HEK293 (cell line): Measurements from ENCODE around the gene TNFRSF8.
A peak's percentile ranks its signal among the peaks of the same experiment; 100 is the strongest.

Source experiments
- CTCF ChIA-PET: fragments of 350-600 bp; formaldehyde crosslinking; extraction: SDS; loops from one replicate; lab custom pipeline; 2021; ENCODE audit warnings: antibody characterized with exemption; lab: Yijun Ruan, JAX
- POLR2A ChIA-PET: fragments of 300-600 bp; formaldehyde crosslinking; extraction: SDS; loops from one replicate; lab custom pipeline; 2020; ENCODE audit warnings: antibody characterized with exemption, inconsistent platforms; lab: Yijun Ruan, JAX
- H3K27ac ChIP-seq: fragments of 200-500 bp; sonication (Bioruptor generic); 2 replicates; pipeline ENCODE4 v1.5.1; 2014; ENCODE audit warnings: low read depth, low read length, control low read depth, inconsistent platforms; ENCODE audit errors: extremely low read depth
- H3K36me3 ChIP-seq, 2 experiments: fragments of 200-500 bp in 1 of 2; sonication (Bioruptor generic) in 1 of 2; 1 replicate in 1 of 2; 2 replicates in 1 of 2; pipeline ENCODE4 v1.5.1; 2014 to 2017; ENCODE audit warnings: inconsistent platforms in 2 of 2, low read length in 2 of 2; ENCODE audit not compliant: control insufficient read depth in 2 of 2, insufficient read depth in 1 of 2
- H3K4me1 ChIP-seq: fragments of 200-500 bp; sonication (Bioruptor generic); 2 replicates; pipeline ENCODE4 v1.5.1; 2014; ENCODE audit warnings: mild to moderate bottlenecking, low read length, inconsistent platforms; ENCODE audit not compliant: control insufficient read depth, insufficient read depth
- H3K4me3 ChIP-seq: 2 replicates; pipeline ENCODE4 v1.5.1; 2011; ENCODE audit warnings: low read depth, mild to moderate bottlenecking, control low read depth, low read length, moderate library complexity
- H3K9me3 ChIP-seq: fragments of 200-500 bp; sonication (Bioruptor generic); 2 replicates; pipeline ENCODE4 v1.5.1; 2014; ENCODE audit warnings: low read depth, low read length, inconsistent platforms; ENCODE audit not compliant: control insufficient read depth, insufficient read depth
- BCL11A ChIP-seq: fragments of 450-650 bp; formaldehyde crosslinking; IDR thresholded peaks from 2 replicates; pipeline ENCODE4 v1.5.1; 2016; ENCODE audit warnings: low read depth, missing biosample characterization, missing genetic modification characterization
- KLF9 ChIP-seq: fragments of 450-650 bp; formaldehyde crosslinking; IDR thresholded peaks from 2 replicates; pipeline ENCODE4 v1.5.1; 2016; ENCODE audit warnings: missing biosample characterization, missing genetic modification characterization, low read depth
- MYNN ChIP-seq: fragments of 450-650 bp; formaldehyde crosslinking; IDR thresholded peaks from 2 replicates; pipeline ENCODE4 v1.5.1; 2016; ENCODE audit warnings: missing biosample characterization, missing genetic modification characterization, borderline replicate concordance
- OSR2 ChIP-seq: fragments of 450-650 bp; formaldehyde crosslinking; IDR thresholded peaks from 2 replicates; pipeline ENCODE4 v1.5.1; 2016; ENCODE audit warnings: missing biosample characterization, missing genetic modification characterization
- RBAK ChIP-seq: fragments of 450-650 bp; formaldehyde crosslinking; IDR thresholded peaks from 2 replicates; pipeline ENCODE4 v1.5.1; 2016; ENCODE audit warnings: missing biosample characterization, missing genetic modification characterization
- REST ChIP-seq: fragments of 450-650 bp; formaldehyde crosslinking; IDR thresholded peaks from 2 replicates; pipeline ENCODE4 v1.5.1; 2016; ENCODE audit warnings: missing biosample characterization, missing genetic modification characterization
- ZFP37 ChIP-seq: fragments of 450-650 bp; formaldehyde crosslinking; IDR thresholded peaks from 2 replicates; pipeline ENCODE4 v1.5.1; 2016; ENCODE audit warnings: missing biosample characterization, missing genetic modification characterization
- ZFP41 ChIP-seq: fragments of 450-650 bp; formaldehyde crosslinking; IDR thresholded peaks from 2 replicates; pipeline ENCODE4 v1.5.1; 2016; ENCODE audit warnings: missing biosample characterization, missing genetic modification characterization, borderline replicate concordance
- ZIC2 ChIP-seq: fragments of 450-650 bp; formaldehyde crosslinking; IDR thresholded peaks from 2 replicates; pipeline ENCODE4 v1.5.1; 2016; ENCODE audit warnings: missing biosample characterization, missing genetic modification characterization
- ZNF10 ChIP-seq: fragments of 450-650 bp; formaldehyde crosslinking; IDR thresholded peaks from 2 replicates; pipeline ENCODE4 v1.5.1; 2017; ENCODE audit warnings: missing biosample characterization, missing genetic modification characterization
- ZNF146 ChIP-seq: fragments of 450-650 bp; formaldehyde crosslinking; IDR thresholded peaks from 2 replicates; pipeline ENCODE4 v1.5.1; 2016; ENCODE audit warnings: missing biosample characterization, missing genetic modification characterization
- ZNF157 ChIP-seq: fragments of 450-650 bp; formaldehyde crosslinking; IDR thresholded peaks from 2 replicates; pipeline ENCODE4 v1.5.1; 2016; ENCODE audit warnings: missing biosample characterization, missing genetic modification characterization
- ZNF174 ChIP-seq: fragments of 450-650 bp; formaldehyde crosslinking; IDR thresholded peaks from 2 replicates; pipeline ENCODE4 v1.5.0; 2017; ENCODE audit warnings: missing biosample characterization, mild to moderate bottlenecking, missing genetic modification characterization
- ZNF211 ChIP-seq: fragments of 450-650 bp; formaldehyde crosslinking; IDR thresholded peaks from 2 replicates; pipeline ENCODE4 v1.5.1; 2016; ENCODE audit warnings: low read depth, missing biosample characterization, missing genetic modification characterization
- ZNF239 ChIP-seq: fragments of 450-650 bp; formaldehyde crosslinking; IDR thresholded peaks from 2 replicates; pipeline ENCODE4 v1.5.1; 2016; ENCODE audit warnings: missing biosample characterization, missing genetic modification characterization
- ZNF426 ChIP-seq: fragments of 450-650 bp; formaldehyde crosslinking; IDR thresholded peaks from 2 replicates; pipeline ENCODE4 v1.5.1; 2017; ENCODE audit warnings: missing biosample characterization, missing genetic modification characterization, mild to moderate bottlenecking, inconsistent platforms, moderate library complexity
- ZNF488 ChIP-seq: fragments of 450-650 bp; formaldehyde crosslinking; IDR thresholded peaks from 2 replicates; pipeline ENCODE4 v1.5.1; 2016; ENCODE audit warnings: missing biosample characterization, missing genetic modification characterization
- ZNF501 ChIP-seq: fragments of 450-650 bp; formaldehyde crosslinking; IDR thresholded peaks from 2 replicates; pipeline ENCODE4 v1.5.1; 2016; ENCODE audit warnings: missing biosample characterization, missing genetic modification characterization
- ZNF530 ChIP-seq: fragments of 450-650 bp; formaldehyde crosslinking; IDR thresholded peaks from 2 replicates; pipeline ENCODE4 v1.5.1; 2016; ENCODE audit warnings: low read depth, missing biosample characterization, missing genetic modification characterization
- ZNF560 ChIP-seq: fragments of 450-650 bp; formaldehyde crosslinking; IDR thresholded peaks from 2 replicates; pipeline ENCODE4 v1.5.1; 2017; ENCODE audit warnings: missing biosample characterization, missing genetic modification characterization, borderline replicate concordance
- ZNF580 ChIP-seq: fragments of 450-650 bp; formaldehyde crosslinking; IDR thresholded peaks from 2 replicates; pipeline ENCODE4 v1.5.1; 2016; ENCODE audit warnings: missing biosample characterization, missing genetic modification characterization
- ZNF623 ChIP-seq: fragments of 450-650 bp; formaldehyde crosslinking; IDR thresholded peaks from 2 replicates; pipeline ENCODE4 v1.5.1; 2016; ENCODE audit warnings: missing biosample characterization, missing genetic modification characterization
- ZNF677 ChIP-seq: fragments of 450-650 bp; IDR thresholded peaks from 2 replicates; pipeline ENCODE4 v1.5.0; 2018; ENCODE audit warnings: missing biosample characterization, mild to moderate bottlenecking, missing genetic modification characterization, moderate library complexity
- ZNF777 ChIP-seq: fragments of 450-650 bp; formaldehyde crosslinking; IDR thresholded peaks from 2 replicates; pipeline ENCODE4 v1.5.1; 2017; ENCODE audit warnings: missing biosample characterization, missing genetic modification characterization, borderline replicate concordance
- ZSCAN16 ChIP-seq: fragments of 450-650 bp; formaldehyde crosslinking; IDR thresholded peaks from 2 replicates; pipeline ENCODE4 v1.5.1; 2016; ENCODE audit warnings: missing biosample characterization, missing genetic modification characterization
- ZXDB ChIP-seq: fragments of 450-650 bp; formaldehyde crosslinking; IDR thresholded peaks from 2 replicates; pipeline ENCODE4 v1.5.1; 2016; ENCODE audit warnings: missing biosample characterization, missing genetic modification characterization

Gene TNFRSF8

GRCh38 chr1:12107718-12108117, 44.6 kb downstream of the TNFRSF8 start:
- H3K27ac ChIP-seq = no peak overlapping the region
- TF ChIP-seq ZNF623 (tag by site-specific recombination) (no peak), ZIC2 (tag by site-specific recombination) (0 out of 2 replicates have a peak, but pooled peaks have one; percentile 16)
- TF ChIP-seq, all 188 proteins: peak for 1
- Histone ChIP-seq H3K36me3 (no peaks in the 10 kb centered on the region), H3K4me3 (no peak overlapping the region), H3K9me3 (no peaks in the 10 kb centered on the region), H3K4me1 (no peaks in the 10 kb centered on the region)
- ChIA-PET POLR2A (no interaction called here), CTCF (interaction anchor here (0.6 to 2.2 kb wide), 9 partner anchors 11 to 200 kb away, joined by 3 to 12 read pairs (median 4); no protein-coding TSS in a partner anchor)

- H3K9me3 ChIP-seq = no peaks in the 10 kb centered on the region
- H3K36me3 ChIP-seq = no peaks in the 10 kb centered on the region
- ChIA-PET POLR2A (no interaction called here), CTCF (interaction anchor here (1.1 to 1.5 kb wide), 2 partner anchors 10 to 15 kb away, joined by 4 to 7 read pairs; no protein-coding TSS in a partner anchor)
- no peak overlapping the region for H3K4me3 ChIP-seq
- TF ChIP-seq ZXDB (no peak), ZNF560 (tag by site-specific recombination) (no peak), ZFP41 (tag by site-specific recombination) (no peak), ZNF146 (no peak), ZNF580 (tag by site-specific recombination) (no peak), ZNF157 (tag by site-specific recombination) (no peak), ZNF777 (tag by site-specific recombination) (no peak), ZNF677 (no peak), ZNF10 (tag by site-specific recombination) (no peak)
- H3K27ac ChIP-seq = no peak overlapping the region
- H3K4me1 ChIP-seq = no peaks in the 10 kb centered on the region
These were observed 46.8 kb downstream of the TNFRSF8 start for GRCh38 chr1:12109901-12110300.

GRCh38 chr1:12111741-12112140, 48.6 kb downstream of the TNFRSF8 start:
- POLR2A ChIA-PET = interaction anchor here (0.6 kb wide), 1 partner anchor 46 kb away, joined by 3 read pairs; no protein-coding TSS in a partner anchor
- Histone ChIP-seq H3K27ac (no peak overlapping the region), H3K4me3 (no peak overlapping the region), H3K9me3 (no peaks in the 10 kb centered on the region), H3K36me3 (no peaks in the 10 kb centered on the region), H3K4me1 (no peaks in the 10 kb centered on the region)
- CTCF ChIA-PET = interaction anchor here (0.6 to 0.7 kb wide), 2 partner anchors 13 to 21 kb away, joined by 3 read pairs; no protein-coding TSS in a partner anchor
- TF ChIP-seq ZSCAN16 (tag by site-specific recombination) (no peak), ZNF530 (tag by site-specific recombination) (no peak), ZNF426 (no peak), ZNF501 (tag by site-specific recombination) (no peak), ZNF174 (tag by site-specific recombination) (no peak), BCL11A (tag by site-specific recombination) (no peak), OSR2 (tag by site-specific recombination) (no peak), ZNF488 (tag by site-specific recombination) (no peak), REST (tag by site-specific recombination) (no peak), MYNN (no peak), ZNF211 (tag by site-specific recombination) (no peak), ZFP37 (no peak), ZNF239 (no peak), KLF9 (tag by site-specific recombination) (no peak), RBAK (tag by site-specific recombination) (no peak)
